ENCODE measurements around the gene DNAJB13.

DNAJB13 gene

DNA sequence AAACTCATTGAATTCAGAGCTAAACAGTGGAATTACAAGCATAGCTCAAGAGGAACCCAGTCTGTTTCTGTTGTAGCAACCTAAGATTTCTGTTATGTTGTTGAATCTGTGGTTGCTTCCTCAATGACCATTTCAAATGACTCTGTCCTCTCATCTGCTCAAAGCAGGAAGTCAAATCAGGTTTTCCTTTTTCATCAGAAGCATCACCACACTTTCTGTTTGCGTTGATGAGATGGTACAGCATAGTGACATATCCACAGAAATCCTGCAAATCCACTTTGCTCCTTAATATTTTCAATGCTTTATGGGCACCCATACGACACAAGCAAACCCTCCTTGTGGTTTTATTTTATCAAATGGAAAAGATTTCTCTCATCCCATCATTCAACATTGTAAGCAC, 44.4 kb downstream of the DNAJB13 start:
- Histone ChIP-seq H3K9me3 (replicated peaks; ENCODE audit: low read length) (no peaks in the 10 kb centered on the region), H3K9ac (ENCODE audit: low read depth, low read length) (no peak overlapping the region), H3K27me3 (ENCODE audit: control insufficient read depth, insufficient read depth, low read length) (no peaks in the 10 kb centered on the region), H3K4me3 (ENCODE audit: low read length) (no peak overlapping the region), H3K4me1 (ENCODE audit: control insufficient read depth, insufficient read depth, low read length) (no peaks in the 10 kb centered on the region), H3K4me2 (ENCODE audit: low read length) (no peak overlapping the region), H3K36me3 (ENCODE audit: insufficient read depth, low read length) (no peaks in the 10 kb centered on the region)

GRCh38 chr11:73995731-73996130, 44.9 kb downstream of the DNAJB13 start:
- Histone ChIP-seq H3K4me1 (ENCODE audit: control insufficient read depth, insufficient read depth, low read length) (no peaks in the 10 kb centered on the region), H3K36me3 (ENCODE audit: insufficient read depth, low read length) (no peaks in the 10 kb centered on the region), H3K9ac (ENCODE audit: low read depth, low read length) (no peak overlapping the region)

DNA sequence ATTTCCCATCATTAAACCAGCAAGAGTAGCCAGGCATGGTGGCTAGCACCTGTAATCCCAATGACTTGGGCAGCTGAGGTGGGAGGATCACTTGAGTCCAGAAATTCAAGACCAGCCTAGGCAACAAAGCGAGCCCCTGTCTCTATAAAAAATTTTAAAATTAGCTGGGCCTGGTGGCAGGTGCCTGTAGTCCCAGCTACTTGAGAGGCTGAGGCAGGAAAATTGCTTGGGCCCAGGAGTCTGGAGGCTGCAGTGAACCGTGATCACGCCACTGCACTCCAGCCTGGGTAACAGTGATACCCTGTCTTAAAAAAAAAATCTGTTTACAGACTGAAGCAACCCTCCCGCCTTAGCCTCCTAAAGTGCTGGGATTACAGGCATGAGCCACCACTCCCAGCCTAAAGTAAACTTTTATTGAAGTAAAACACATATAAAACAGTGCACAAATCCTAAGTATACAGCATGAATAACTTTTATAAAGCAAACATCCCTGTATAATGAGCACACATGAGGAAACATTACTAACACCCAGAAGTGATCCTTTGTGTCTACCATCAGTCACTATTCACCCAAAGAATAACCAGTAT, 45.4 kb downstream of the DNAJB13 start:
- Histone ChIP-seq H3K4me2 (ENCODE audit: low read length) (no peak overlapping the region), H3K9me3 (replicated peaks; ENCODE audit: low read length) (no peaks in the 10 kb centered on the region), H3K36me3 (ENCODE audit: insufficient read depth, low read length) (no peaks in the 10 kb centered on the region), H3K9ac (ENCODE audit: low read depth, low read length) (no peak overlapping the region), H3K4me1 (ENCODE audit: control insufficient read depth, insufficient read depth, low read length) (no peaks in the 10 kb centered on the region), H3K27me3 (ENCODE audit: control insufficient read depth, insufficient read depth, low read length) (no peaks in the 10 kb centered on the region), H3K4me3 (ENCODE audit: low read length) (no peak overlapping the region)

More at GRCh38 chr11:73995731-73996130, 44.9 kb downstream of the DNAJB13 start:
- Histone ChIP-seq H3K4me3 (ENCODE audit: low read length) (no peak overlapping the region), H3K4me2 (ENCODE audit: low read length) (no peak overlapping the region), H3K27me3 (ENCODE audit: control insufficient read depth, insufficient read depth, low read length) (no peaks in the 10 kb centered on the region), H3K9me3 (replicated peaks; ENCODE audit: low read length) (no peaks in the 10 kb centered on the region)

- Histone ChIP-seq H3K9ac (ENCODE audit: low read depth, low read length) (no peak overlapping the region), H3K36me3 (ENCODE audit: insufficient read depth, low read length) (no peaks in the 10 kb centered on the region), H3K4me1 (ENCODE audit: control insufficient read depth, insufficient read depth, low read length) (no peaks in the 10 kb centered on the region), H3K4me2 (ENCODE audit: low read length) (no peak overlapping the region), H3K27me3 (ENCODE audit: control insufficient read depth, insufficient read depth, low read length) (no peaks in the 10 kb centered on the region), H3K9me3 (replicated peaks; ENCODE audit: low read length) (no peaks in the 10 kb centered on the region), H3K4me3 (ENCODE audit: low read length) (no peak overlapping the region)
These were observed 46.4 kb downstream of the DNAJB13 start for GRCh38 chr11:73997120-73997770.

GRCh38 chr11:73998846-73999575, 48.2 kb downstream of the DNAJB13 start:
- Histone ChIP-seq H3K4me1 (ENCODE audit: control insufficient read depth, insufficient read depth, low read length) (no peaks in the 10 kb centered on the region), H3K4me2 (ENCODE audit: low read length) (no peak overlapping the region)

DNA sequence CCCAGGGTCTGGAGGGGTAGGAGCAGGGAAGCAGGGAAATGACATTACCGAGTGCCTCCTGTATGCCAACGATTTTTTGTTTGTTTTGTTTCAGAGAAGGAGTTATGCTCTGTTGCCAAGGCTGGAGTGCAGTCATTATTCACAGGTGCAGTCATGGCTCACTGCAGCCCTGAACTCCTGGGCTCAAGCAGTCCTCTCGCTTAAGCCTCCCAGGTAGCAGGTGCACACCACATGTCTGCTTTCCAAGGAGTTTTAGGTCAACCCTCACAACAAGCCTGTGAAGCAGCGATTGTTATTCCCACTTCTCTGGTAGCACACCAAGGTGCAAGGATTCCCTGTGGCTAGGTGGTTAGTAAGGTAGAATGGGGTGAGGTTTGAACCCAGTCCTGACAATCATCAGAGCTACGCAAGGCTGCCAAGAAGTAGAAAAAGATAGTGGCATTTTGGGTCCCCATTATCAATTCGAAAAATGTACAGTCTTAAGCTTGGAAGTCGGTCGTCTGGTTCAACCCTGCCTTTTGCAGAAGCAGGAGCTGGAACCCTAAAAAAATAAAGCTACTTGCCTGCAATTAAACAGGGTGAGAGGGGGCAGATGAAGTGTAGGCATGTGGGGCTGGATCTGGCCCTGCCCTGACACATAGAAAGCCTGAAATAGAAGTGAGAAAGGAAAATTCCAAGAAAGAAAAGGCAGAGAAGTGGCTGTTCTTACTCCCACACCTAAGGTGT, 48.9 kb downstream of the DNAJB13 start:
- Histone ChIP-seq H3K4me1 (ENCODE audit: control insufficient read depth, insufficient read depth, low read length) (no peaks in the 10 kb centered on the region), H3K4me3 (ENCODE audit: low read length) (no peak overlapping the region), H3K4me2 (ENCODE audit: low read length) (no peak overlapping the region), H3K9me3 (replicated peaks; ENCODE audit: low read length) (no peaks in the 10 kb centered on the region), H3K27me3 (ENCODE audit: control insufficient read depth, insufficient read depth, low read length) (no peaks in the 10 kb centered on the region), H3K9ac (ENCODE audit: low read depth, low read length) (no peak overlapping the region), H3K36me3 (ENCODE audit: insufficient read depth, low read length) (no peaks in the 10 kb centered on the region)

More at GRCh38 chr11:73998846-73999575, 48.2 kb downstream of the DNAJB13 start:
- H3K36me3 ChIP-seq (ENCODE audit: insufficient read depth, low read length), result no peaks in the 10 kb centered on the region
- no peak overlapping the region for H3K4me3 ChIP-seq (ENCODE audit: low read length)
- no peaks in the 10 kb centered on the region for H3K9me3 ChIP-seq (replicated peaks; ENCODE audit: low read length)
- H3K9ac ChIP-seq (ENCODE audit: low read depth, low read length), result no peak overlapping the region
- H3K27me3 ChIP-seq (ENCODE audit: control insufficient read depth, insufficient read depth, low read length), result no peaks in the 10 kb centered on the region

DNA sequence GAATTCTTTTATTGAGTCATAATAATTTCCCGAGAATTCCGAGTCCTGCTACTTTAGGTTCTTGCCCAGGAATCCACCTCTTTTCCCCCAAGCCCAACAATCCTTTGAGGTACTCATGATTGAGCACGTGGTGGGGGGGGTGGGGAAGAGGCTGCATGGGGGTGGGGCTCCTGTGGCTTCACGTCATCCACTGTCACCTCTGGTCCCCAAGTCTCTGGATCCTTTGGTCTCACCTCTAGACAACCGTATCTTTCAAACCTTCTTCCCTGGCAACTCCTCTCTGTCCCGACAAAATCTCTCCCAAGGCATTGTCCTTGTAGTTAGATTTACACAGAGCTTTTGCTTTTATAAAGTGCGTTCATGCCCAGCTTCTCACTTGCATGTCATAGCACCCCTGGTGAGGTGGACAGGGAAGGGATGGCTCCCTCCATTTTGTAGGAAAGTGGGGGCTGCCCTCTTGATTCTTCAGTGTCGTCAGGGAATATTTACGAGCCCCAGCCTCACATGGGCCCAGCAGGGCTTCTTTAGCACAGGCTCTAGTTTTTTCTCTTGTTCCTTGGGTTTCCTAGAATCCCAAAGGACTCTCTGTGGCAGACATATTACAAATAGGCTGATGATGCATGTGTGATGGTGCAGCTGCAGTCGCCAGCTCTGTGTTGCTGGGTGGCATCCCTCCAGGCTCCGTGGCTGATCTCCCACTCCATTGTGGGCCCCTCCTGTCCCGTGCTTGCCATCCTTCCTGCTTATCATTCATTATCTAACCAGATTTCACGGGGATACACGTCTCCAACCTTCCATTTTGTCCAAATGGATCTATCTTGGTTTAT, 49.7 kb downstream of the DNAJB13 start:
- Histone ChIP-seq H3K36me3 (ENCODE audit: insufficient read depth, low read length) (no peaks in the 10 kb centered on the region), H3K4me3 (ENCODE audit: low read length) (no peak overlapping the region), H3K4me1 (ENCODE audit: control insufficient read depth, insufficient read depth, low read length) (no peaks in the 10 kb centered on the region), H3K9ac (ENCODE audit: low read depth, low read length) (no peak overlapping the region), H3K4me2 (ENCODE audit: low read length) (no peak overlapping the region), H3K9me3 (replicated peaks; ENCODE audit: low read length) (no peaks in the 10 kb centered on the region), H3K27me3 (ENCODE audit: control insufficient read depth, insufficient read depth, low read length) (no peaks in the 10 kb centered on the region)

GRCh38 chr11:74001822-74002286, 51.0 kb downstream of the DNAJB13 start:
- H3K4me2 ChIP-seq (ENCODE audit: low read length), result no peak overlapping the region
- no peaks in the 10 kb centered on the region for H3K36me3 ChIP-seq (ENCODE audit: insufficient read depth, low read length)
- H3K9ac ChIP-seq (ENCODE audit: low read depth, low read length), result no peak overlapping the region
- H3K27me3 ChIP-seq (ENCODE audit: control insufficient read depth, insufficient read depth, low read length), result no peaks in the 10 kb centered on the region
- no peaks in the 10 kb centered on the region for H3K4me1 ChIP-seq (ENCODE audit: control insufficient read depth, insufficient read depth, low read length)
- no peak overlapping the region for H3K4me3 ChIP-seq (ENCODE audit: low read length)
- no peaks in the 10 kb centered on the region for H3K9me3 ChIP-seq (replicated peaks; ENCODE audit: low read length)

DNA sequence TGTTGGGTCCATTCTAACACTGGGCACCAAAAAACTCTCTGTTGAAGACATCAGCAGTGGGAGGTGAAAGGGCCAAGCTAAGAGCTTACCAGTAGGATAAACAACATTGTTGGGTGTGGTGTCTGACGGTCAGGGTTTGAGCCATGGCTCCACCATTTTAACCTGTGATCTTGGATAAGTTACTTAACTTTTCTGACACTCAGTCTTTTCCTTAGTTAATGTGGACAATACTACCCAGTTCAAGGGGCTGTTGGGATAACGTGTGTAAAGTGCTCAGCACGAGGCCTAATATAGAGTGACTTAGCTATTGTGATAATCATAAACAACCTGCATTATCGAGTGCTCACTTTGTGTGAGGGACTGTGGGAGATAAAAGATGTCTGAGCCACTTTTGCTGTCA, 52.0 kb downstream of the DNAJB13 start:
- Histone ChIP-seq H3K4me1 (ENCODE audit: control insufficient read depth, insufficient read depth, low read length) (no peaks in the 10 kb centered on the region), H3K27me3 (ENCODE audit: control insufficient read depth, insufficient read depth, low read length) (no peaks in the 10 kb centered on the region), H3K9ac (ENCODE audit: low read depth, low read length) (no peak overlapping the region), H3K9me3 (replicated peaks; ENCODE audit: low read length) (no peaks in the 10 kb centered on the region), H3K36me3 (ENCODE audit: insufficient read depth, low read length) (no peaks in the 10 kb centered on the region), H3K4me3 (ENCODE audit: low read length) (no peak overlapping the region), H3K4me2 (ENCODE audit: low read length) (no peak overlapping the region)

DNA sequence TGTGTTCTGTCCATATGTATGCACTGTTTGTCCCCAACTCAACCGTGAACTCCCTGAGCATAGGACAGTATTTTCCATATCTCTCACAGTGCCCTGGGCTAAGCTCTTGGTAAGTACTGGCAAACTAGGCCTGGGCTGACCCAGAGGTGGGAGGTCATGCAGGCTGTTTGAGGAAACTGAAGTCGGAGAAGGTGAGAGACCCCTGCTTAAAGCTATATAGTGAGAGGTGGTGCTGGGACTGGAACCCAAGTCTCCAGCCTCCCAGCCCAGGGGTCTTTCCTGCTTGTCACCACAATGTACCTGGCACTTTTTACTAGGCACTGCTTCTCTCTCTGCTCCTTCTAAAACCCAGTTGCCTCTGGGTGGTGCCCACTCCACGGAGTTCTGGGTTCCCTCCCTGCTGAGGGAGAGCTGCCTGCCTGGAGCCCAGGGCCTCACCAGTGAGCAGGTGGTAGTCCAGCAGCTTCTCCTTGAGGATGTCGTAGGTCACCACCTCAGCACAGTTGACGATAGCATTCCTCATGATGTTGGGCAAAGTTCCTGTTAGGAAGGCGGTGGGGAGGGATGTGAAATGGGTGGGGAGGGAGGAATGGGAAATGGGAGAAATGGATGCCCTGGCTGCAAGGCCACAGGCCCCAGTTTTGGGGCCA, 53.3 kb downstream of the DNAJB13 start:
- Histone ChIP-seq H3K27me3 (ENCODE audit: control insufficient read depth, insufficient read depth, low read length) (no peaks in the 10 kb centered on the region), H3K4me2 (ENCODE audit: low read length) (no peak overlapping the region), H3K4me3 (ENCODE audit: low read length) (no peak overlapping the region), H3K9ac (ENCODE audit: low read depth, low read length) (no peak overlapping the region), H3K4me1 (ENCODE audit: control insufficient read depth, insufficient read depth, low read length) (no peaks in the 10 kb centered on the region), H3K36me3 (ENCODE audit: insufficient read depth, low read length) (no peaks in the 10 kb centered on the region), H3K9me3 (replicated peaks; ENCODE audit: low read length) (no peaks in the 10 kb centered on the region)
